Activated CD8-positive, alpha-beta memory T cell treated with anti-CD3 and anti-CD28 coated beads for 24 hours (primary cell): ENCODE data around the gene TIMM44.
"Not testable (repeated sequence)": the region's sequence is repeated elsewhere in the genome, so short reads cannot be mapped to it uniquely, and the experiment has no call there.

Source experiments
- DNase-seq: peaks from one replicate; pipeline ENCODE4 v3.0.0-alpha.2; 2020

TIMM44 gene

GRCh38 chr19:7942981-7943443 lies 454 bp downstream of the TIMM44 start:
- no peak for DNase-seq

- DNase-seq: no peak
Measured at GRCh38 chr19:7941895-7942596, 1.4 kb downstream of the TIMM44 start.

- DNase-seq: no peak
Measured at GRCh38 chr19:7940841-7941240, 2.6 kb downstream of the TIMM44 start.

GRCh38 chr19:7934766-7935165 lies 8.7 kb downstream of the TIMM44 start:
- DNase-seq: no peak

- no peak for DNase-seq
Measured at GRCh38 chr19:7933828-7934725, 9.4 kb downstream of the TIMM44 start.

- no peak for DNase-seq
Measured at GRCh38 chr19:7933411-7933810, 10.1 kb downstream of the TIMM44 start.

GRCh38 chr19:7932930-7933300 lies 10.6 kb downstream of the TIMM44 start:
- no peak for DNase-seq

- DNase-seq: no peak
Measured at GRCh38 chr19:7932276-7932929, 11.1 kb downstream of the TIMM44 start.

- no peak for DNase-seq
Measured at GRCh38 chr19:7931221-7932061, 12.0 kb downstream of the TIMM44 start.

- no peak for DNase-seq
Measured at GRCh38 chr19:7930765-7931164, 12.7 kb downstream of the TIMM44 start.

GRCh38 chr19:7930030-7930429 lies 13.4 kb downstream of the TIMM44 start:
- DNase-seq: not testable (repeated sequence)

- DNase-seq: peak; percentile 81
Measured at GRCh38 chr19:7928741-7929701, 14.4 kb downstream of the TIMM44 start.

GRCh38 chr19:7928334-7928706 lies 15.1 kb downstream of the TIMM44 start:
- DNase-seq: no peak

GRCh38 chr19:7927605-7928333 lies 15.7 kb downstream of the TIMM44 start:
- no peak for DNase-seq

GRCh38 chr19:7926727-7927604 lies 16.5 kb downstream of the TIMM44 start:
- no peak for DNase-seq

GRCh38 chr19:7926021-7926726 lies 17.3 kb downstream of the TIMM44 start, which contains the start of gene CTXN1:
Gene CTXN1 (minus strand): TSS chr19:7926135. CDS start chr19:7925538, 597 bp downstream.
- DNase-seq: peak; percentile 91

GRCh38 chr19:7925171-7925851 lies 18.2 kb downstream of the TIMM44 start:
- DNase-seq: peak; percentile 90

GRCh38 chr19:7924651-7925170 lies 18.8 kb downstream of the TIMM44 start:
- no peak for DNase-seq
